ENCODE results near the gene SKI.
A peak's percentile ranks its signal among the peaks of the same experiment; 100 is the strongest.

Gene SKI

DNA sequence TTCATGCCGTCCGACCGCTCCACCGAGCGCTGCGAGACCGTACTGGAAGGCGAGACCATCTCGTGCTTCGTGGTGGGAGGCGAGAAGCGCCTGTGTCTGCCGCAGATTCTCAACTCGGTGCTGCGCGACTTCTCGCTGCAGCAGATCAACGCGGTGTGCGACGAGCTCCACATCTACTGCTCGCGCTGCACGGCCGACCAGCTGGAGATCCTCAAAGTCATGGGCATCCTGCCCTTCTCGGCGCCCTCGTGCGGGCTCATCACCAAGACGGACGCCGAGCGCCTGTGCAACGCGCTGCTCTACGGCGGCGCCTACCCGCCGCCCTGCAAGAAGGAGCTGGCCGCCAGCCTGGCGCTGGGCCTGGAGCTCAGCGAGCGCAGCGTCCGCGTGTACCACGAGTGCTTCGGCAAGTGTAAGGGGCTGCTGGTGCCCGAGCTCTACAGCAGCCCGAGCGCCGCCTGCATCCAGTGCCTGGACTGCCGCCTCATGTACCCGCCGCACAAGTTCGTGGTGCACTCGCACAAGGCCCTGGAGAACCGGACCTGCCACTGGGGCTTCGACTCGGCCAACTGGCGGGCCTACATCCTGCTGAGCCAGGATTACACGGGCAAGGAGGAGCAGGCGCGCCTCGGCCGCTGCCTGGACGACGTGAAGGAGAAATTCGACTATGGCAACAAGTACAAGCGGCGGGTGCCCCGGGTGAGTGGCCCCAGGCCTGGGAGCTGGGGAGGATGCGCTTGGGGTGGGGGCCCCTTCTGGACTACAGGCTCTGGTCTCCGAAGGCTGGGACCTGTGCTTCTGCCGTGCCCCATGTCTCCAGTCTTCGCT, 1.1 kb downstream of the SKI start:
- TF ChIP-seq, protein P1, sequence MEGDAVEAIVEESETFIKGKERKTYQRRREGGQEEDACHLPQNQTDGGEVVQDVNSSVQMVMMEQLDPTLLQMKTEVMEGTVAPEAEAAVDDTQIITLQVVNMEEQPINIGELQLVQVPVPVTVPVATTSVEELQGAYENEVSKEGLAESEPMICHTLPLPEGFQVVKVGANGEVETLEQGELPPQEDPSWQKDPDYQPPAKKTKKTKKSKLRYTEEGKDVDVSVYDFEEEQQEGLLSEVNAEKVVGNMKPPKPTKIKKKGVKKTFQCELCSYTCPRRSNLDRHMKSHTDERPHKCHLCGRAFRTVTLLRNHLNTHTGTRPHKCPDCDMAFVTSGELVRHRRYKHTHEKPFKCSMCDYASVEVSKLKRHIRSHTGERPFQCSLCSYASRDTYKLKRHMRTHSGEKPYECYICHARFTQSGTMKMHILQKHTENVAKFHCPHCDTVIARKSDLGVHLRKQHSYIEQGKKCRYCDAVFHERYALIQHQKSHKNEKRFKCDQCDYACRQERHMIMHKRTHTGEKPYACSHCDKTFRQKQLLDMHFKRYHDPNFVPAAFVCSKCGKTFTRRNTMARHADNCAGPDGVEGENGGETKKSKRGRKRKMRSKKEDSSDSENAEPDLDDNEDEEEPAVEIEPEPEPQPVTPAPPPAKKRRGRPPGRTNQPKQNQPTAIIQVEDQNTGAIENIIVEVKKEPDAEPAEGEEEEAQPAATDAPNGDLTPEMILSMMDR (IDR thresholded peaks at IDR 0.05; ENCODE audit: low read depth, low read length): no peak
- DNase-seq (ENCODE audit: low read depth, low spot score): peak; percentile 55
- in situ Hi-C loops (cut with HindIII; ENCODE audit: low sequenced_read_pairs): no loop called here
- H3K4me3 ChIP-seq (ENCODE audit: low read depth, low read length): peak overlapping the region; percentile 88

DNA sequence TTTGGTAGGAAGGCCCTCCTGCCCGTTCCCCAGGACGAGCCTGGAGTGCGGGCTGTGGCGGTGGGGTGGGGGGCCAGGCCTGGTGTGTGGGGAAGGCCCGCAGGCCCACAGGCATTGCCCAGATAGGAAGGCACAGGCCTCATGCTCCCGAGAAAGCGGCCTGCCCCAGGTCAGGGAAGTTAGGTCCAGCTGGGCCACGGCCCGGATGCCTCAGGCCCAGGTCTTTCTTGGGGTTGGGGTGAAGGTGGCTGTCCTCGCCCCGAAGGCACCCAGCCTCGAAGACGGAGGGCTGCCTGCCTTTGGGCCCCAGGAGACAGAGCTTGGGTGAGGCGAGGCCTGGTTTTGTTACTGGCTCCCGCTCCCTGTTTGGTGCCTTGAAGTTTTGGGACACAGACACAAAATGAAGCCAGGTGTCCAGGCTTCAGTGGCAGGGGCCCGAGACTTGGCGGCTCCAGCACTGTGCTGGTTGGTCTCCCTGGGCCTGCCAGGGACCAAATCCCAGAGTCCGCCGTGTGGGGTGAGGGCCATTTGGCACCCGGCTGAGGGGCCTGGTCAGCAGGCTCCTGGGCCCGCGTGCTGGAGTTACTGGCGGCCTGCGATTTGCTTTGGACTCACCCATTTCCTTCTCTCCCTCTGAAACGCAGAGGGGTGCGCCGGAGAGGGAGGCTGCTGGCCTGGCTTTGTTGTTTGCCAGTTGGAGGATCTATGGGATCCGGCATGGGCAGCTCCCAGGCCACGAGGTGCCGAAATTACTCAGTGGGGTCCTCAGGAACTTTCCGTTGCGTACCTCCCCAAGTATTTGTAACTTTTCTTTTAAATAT, 2.0 kb downstream of the SKI start:
- in situ Hi-C loops (cut with HindIII; ENCODE audit: low sequenced_read_pairs): no loop called here
- no peak for DNase-seq (ENCODE audit: low read depth, low spot score)
- H3K4me3 ChIP-seq (ENCODE audit: low read depth, low read length): peak overlapping the region; percentile 88
- TF ChIP-seq, protein P1 (IDR thresholded peaks at IDR 0.05; ENCODE audit: low read depth, low read length): no peak

DNA sequence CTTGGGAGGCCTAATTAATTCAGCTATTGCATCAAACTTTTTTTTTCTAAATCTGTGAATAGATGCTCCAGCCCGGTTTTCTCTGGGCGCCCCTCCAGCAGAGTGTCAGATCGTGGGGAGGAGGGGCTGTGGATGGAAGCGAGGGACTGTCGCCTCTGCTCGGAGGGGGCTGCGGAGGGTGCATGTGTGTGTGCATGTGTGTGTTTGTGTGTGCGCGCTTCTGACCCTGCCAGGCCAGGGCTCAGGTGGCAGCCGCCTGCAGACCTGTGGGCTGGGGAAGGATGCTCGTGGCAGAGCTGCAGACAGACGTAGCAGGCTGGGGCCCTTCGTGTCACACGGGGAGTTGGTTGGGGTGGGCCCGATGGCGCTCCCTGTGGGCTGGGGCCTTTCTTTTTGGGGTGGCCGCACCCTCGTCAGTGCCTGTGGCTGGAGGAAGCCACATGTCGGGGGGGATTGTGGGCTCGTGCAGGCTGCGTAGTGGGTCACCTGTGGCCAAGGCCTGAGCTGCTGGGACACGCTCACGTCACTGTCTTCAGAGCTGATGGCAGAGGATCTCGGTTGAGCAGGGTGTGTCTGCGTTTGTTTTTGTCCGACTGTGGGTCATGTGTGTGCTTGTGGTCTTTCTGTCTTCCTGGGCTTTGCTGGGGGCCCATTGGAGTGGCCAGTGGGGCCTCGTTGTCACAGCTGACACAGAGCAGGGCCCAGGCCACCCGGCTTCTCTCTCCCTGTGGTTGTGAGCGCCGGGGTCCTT, 2.8 kb downstream of the SKI start:
- peak overlapping the region; percentile 88 for H3K4me3 ChIP-seq (ENCODE audit: low read depth, low read length)
- TF ChIP-seq, protein P1 (IDR thresholded peaks at IDR 0.05; ENCODE audit: low read depth, low read length): no peak
- DNase-seq (ENCODE audit: low read depth, low spot score): no peak
- in situ Hi-C loops (cut with HindIII; ENCODE audit: low sequenced_read_pairs): no loop called here

DNA sequence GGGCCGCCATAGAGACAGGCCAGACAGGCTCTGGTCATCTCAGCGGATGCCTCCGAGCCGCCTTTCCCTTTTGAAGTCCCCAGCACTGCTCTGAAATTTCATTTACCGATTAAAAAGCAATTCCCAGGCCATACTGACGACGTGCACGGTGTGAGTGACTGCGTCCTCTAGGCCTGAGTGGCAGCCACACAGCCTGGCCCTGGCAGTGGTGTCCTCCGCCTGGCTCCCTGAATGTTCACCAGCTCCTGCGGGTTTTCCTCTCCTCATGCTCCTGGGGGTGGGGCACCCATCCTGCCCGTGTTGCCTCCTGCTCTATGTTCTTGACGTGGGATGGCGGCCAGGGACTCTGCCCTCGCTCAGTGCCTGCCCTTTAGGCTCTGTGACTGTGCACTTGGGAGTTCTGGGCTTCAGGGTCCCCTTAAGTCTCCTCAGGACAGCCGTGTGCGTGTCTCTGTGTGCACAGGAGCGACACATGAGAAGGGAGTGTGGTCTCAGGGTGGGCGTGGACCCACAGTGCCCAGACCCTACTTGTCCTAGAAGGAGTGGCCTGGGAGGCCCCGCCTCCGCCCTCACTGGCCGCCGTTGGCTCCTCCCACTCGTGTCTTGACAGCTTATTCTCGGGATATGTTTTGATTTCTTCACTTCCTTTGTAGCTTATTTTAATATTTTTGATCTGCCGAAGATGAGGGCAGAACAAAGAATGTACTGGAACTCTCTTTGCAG, 3.6 kb downstream of the SKI start:
- DNase-seq (ENCODE audit: low read depth, low spot score): peak; percentile 91
- peak overlapping the region; percentile 88 for H3K4me3 ChIP-seq (ENCODE audit: low read depth, low read length)
- in situ Hi-C loops (cut with HindIII; ENCODE audit: low sequenced_read_pairs): no loop called here
- TF ChIP-seq, protein P1 (IDR thresholded peaks at IDR 0.05; ENCODE audit: low read depth, low read length): no peak

DNA sequence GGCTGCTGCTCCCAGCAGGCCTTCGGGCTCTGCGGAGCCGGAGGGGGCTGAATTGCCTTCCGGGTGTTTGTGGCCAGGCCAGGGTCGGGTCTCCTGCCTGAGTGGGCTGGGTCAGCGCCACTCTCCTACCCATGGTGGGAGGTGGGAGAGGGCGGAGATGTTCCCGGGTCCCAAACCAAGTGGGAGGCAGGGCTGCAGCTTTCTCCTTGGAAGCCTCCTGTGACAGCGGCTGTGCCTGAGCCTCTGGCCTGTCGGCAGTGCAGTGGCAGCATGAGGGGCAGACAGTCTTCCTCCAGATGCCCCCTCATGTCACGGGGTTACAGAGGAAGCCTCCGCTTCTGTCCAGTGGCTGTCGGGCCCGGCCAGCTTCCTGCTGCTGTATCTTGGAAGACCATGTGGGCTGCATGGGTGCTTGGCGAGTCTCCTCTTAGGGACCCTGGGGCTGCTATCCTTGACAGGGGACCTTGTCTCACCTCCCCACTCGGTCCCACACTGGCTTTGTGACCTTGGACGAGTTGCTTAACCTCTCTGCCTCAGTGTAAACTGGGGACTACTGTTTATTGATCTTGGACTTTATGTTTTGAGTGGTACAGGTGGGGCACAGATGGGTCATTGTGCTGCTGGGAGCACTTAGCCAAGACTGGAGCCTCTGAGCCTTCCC, 4.3 kb downstream of the SKI start:
- in situ Hi-C loops (cut with HindIII; ENCODE audit: low sequenced_read_pairs): no loop called here
- DNase-seq (ENCODE audit: low read depth, low spot score): no peak
- H3K4me3 ChIP-seq (ENCODE audit: low read depth, low read length): peak overlapping the region; percentile 88
- TF ChIP-seq, protein P1 (IDR thresholded peaks at IDR 0.05; ENCODE audit: low read depth, low read length): no peak
